Activated naive CD4-positive, alpha-beta T cell treated with anti-CD3 and anti-CD28 coated beads, Interleukin-2, amount 50 U/mL, for 16 hours (primary cell): ENCODE results near the gene PSME3IP1.
"Not testable (repeated sequence)": the region's sequence is repeated elsewhere in the genome, so short reads cannot be mapped to it uniquely, and the experiment has no call there.

ENCODE experiments used
- DNase-seq: peaks from one replicate; pipeline ENCODE4 v3.0.0-alpha.2; 2020

PSME3IP1 gene

GRCh38 chr16:57123216-57123973 is 62.4 kb downstream of the PSME3IP1 start:
- DNase-seq: no peak

- DNase-seq: no peak
Observed at GRCh38 chr16:57118461-57119084, 67.3 kb downstream of the PSME3IP1 start.

DNA sequence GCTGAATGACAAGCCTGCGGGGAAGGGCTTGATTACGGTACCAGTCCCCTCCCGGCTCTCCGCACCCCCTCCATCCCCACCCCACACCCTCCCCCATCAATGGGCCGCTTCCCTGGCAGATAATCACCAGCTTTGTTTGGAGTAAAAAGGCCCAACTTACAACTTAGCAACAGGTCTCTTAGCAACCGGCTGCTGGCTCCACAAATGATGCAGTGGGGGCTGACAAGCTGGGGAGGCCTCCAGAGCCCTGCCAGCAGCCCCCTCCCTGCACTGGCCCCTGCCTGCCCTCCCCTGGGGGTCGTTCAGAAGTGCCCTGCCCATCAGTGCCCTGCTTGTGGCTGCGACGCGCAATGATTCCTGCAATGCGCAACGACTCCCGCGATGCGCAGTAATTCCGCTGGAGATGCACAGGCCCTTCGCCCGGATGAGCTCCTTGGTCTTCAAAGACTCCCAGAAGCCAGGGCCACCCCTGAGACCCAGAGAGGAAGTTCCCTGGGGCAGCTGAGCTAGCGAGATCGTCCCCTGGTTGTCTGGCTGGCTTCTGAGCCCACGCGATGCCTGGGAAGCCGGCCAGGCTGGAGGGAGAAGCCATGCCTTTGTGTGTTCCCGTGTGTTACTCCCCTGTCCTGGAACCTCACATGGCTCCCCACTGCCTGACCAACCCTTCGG is 70.2 kb downstream of the PSME3IP1 start:
- DNase-seq: no peak

GRCh38 chr16:57115168-57115513 is 70.7 kb downstream of the PSME3IP1 start:
- DNase-seq: no peak

DNA sequence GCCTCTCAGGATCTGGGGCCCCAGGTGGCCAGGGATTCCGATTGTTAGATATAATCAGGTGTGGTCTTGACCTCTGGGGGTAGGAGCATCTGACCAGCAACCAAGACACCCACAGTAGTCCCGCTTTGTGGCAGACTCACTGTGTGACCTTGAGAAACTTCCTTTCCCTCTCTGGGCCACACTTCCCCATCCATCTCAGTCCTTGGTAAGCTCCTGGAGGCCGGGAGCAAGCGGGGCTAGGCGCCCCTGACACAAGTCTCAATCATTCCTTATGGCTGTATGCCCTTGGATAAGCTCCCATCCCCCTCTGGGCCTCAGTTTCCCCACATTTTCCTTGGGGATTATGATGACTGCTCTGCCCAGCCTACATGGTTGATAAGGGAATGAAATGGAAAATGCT is 72.2 kb downstream of the PSME3IP1 start:
- no peak for DNase-seq

DNA sequence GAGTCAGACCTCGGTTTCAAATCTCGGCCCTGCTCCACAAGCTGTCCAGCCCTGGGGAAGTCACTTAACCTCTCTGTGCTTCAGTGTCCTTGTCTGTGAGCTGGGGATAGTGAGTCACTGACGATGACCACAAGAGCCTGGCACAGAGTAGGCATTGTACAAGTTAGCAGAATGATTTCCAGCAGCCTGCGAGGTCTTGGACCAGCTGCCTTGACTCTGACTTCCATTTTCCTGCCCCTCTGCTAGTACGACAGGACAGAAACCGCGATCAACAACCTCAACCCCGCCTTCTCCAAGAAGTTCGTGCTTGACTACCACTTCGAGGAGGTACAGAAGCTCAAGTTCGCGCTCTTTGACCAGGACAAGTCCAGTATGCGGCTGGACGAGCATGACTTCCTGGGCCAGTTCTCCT is 72.8 kb downstream of the PSME3IP1 start:
- no peak for DNase-seq

- no peak for DNase-seq
Observed at GRCh38 chr16:57112403-57113041, 73.3 kb downstream of the PSME3IP1 start.

DNA sequence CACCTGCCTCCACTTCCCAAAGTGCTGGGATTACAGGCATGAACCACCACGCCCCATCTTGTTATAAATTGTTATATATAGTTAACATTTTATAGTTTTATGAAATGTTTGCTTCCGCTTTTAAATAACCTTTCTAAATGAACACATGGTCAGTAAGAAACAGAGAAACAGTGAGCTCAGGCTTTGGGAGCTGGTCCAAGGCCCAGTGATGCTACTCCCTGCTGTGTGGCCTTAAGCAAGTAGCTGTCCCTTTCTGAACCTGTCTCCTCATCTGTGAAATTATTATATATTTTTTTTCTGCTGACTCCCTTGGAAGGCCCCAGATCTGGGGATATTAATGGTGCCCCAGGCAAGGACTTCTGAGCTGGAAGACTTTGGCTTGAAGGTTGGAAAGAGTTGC is 74.4 kb downstream of the PSME3IP1 start:
- no peak for DNase-seq

GRCh38 chr16:57110937-57111336 is 74.9 kb downstream of the PSME3IP1 start:
- DNase-seq: no peak

- DNase-seq: not testable (repeated sequence)
Observed at GRCh38 chr16:57109259-57110105, 76.4 kb downstream of the PSME3IP1 start.

DNA sequence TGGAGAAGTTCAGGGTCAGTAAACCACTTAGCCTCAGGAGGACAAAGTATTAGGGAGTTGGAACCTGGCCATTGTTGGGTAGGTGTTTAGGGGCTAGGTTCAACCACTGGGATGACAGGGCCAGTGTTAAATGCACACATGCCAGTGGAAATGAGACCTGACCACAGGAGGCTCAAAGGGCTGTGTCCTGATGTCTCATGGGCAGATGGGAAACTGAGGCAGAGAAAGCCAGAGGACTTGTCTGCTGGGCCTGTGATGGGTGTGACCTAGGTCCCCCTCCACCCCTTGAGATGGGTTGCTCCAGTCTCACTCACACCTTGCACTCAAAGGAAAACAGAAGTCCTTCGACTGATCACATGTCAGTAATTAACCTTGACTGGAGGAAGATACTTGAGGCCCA is 77.4 kb downstream of the PSME3IP1 start:
- no peak for DNase-seq

DNA sequence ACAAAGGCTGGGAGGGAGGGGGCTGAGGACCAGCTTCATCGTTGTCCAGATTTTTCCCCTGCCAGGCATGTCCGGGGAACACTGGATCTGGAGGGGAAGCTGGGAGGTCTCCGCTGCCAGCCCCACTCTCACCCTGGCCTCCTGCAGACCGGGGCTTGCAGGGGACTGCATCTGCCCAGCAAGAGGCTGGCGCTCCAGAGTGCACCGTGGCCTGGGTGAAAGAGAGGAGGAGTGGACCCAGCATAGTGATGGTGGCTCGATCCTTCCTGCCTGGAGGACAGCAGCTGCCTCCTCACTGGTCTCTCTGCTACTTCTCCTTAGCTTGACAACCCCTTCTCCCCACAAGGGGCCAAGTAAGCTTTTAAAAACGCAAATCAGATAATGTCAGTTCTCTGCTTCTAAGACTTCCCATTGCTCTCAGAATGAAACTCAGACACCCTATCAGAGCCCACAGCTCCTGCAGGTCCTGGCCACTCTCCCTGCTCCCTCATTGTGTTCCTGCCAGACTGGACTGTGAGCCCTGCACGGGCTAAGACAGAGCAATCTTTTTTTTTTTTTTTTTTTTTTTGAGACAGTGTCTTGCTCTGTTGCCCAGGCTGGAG is 78.4 kb downstream of the PSME3IP1 start:
- no peak for DNase-seq

DNA sequence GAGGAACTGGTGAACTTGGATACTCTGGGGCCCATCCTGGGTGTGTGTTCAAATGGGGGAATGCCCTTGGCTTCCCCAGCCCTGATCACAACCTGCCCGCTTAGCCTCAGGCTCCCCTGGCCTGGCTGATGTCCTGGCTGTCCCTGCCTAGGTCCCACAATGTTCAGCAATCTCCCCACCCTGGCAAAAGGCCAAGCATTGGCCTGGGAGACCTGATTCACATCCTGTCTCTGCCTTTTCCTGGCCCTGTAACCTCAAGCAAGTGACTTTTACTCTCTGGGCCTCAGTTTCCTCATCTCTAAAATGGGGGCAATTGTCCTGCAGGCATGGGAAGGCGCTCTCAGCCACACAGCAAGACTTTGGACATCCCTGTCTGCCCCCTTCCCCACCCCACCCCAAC is 79.1 kb downstream of the PSME3IP1 start:
- DNase-seq: no peak

GRCh38 chr16:57105184-57105583 is 80.7 kb downstream of the PSME3IP1 start:
- no peak for DNase-seq

- DNase-seq: no peak
Observed at GRCh38 chr16:57104706-57105105, 81.1 kb downstream of the PSME3IP1 start.

DNA sequence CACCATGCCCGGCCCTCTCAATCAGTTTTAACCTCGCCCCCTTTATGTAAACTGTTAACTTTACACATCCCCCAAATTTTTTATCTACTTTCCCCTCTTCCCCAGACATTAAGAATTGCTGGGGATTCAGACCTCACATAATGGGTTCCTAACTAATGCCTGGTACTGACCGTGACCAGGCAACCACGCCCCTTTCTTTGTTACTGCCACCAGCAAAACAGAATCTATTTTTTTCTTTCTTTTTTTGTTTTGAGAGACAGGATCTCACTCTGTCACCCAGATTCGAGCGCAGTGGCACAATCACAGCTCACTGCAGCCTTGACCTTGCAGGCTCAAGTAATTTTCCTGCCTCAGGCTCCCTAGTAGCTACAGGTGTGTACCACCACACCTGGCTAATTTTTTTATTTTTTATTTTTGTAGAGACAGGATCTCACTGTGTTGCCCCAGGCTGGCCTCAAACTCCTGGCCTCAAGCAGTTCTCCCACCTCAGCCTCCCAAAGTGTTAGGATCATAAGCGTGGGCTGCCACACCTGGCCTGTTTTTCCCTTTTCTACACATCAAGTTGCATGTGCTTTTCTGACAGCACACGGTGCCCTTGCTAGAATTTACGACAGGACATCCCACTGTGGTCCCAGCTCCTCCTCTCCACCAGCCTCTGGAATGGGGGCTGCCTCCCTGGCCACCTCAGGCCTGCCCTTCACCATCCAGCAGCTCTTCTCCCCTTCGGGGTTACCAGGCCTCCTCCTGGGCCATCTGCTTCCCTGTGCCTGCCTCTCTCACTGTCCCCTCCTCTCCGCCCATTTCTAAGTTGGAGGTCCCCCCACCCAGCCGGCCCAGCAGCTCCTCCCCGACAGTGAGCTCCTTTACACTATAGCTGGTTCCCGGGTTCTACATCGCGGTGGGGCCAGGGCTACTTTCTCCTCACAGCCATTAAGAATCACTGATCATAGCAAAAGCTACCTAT is 82.7 kb downstream of the PSME3IP1 start:
- no peak for DNase-seq
